Activated CD4-positive, alpha-beta memory T cell treated with anti-CD3 and anti-CD28 coated beads, Interleukin-2, amount 10 ng/mL, durations not matched to agents 7 days and 5 days (primary cell): ENCODE measurements around the gene SLCO4A1. TPM values are rescaled to one million over a fixed set of nuclear protein-coding genes. Genes with fewer than 3 reads are reported as not detected.

Experiments
- CTCF ChIA-PET: fragments of 350-600 bp; sonication (Branson Sonifier 250); formaldehyde crosslinking; loops from one replicate; lab custom pipeline; 2021; ENCODE audit warnings: antibody characterized with exemption, inconsistent platforms; lab: Charles Lee
- POLR2A ChIA-PET: fragments of 350-600 bp; sonication (Branson Sonifier 250); formaldehyde crosslinking; loops from one replicate; lab custom pipeline; 2021; ENCODE audit warnings: antibody characterized with exemption; lab: Charles Lee
- DNase-seq: peaks from one replicate; pipeline ENCODE4 v3.0.0-alpha.2; 2020
- H3K27ac Mint-ChIP-seq: one replicate; pipeline ENCODE4 v1.8.0; 2021; ENCODE audit warnings: mild to moderate bottlenecking, mixed read lengths
- H3K27me3 Mint-ChIP-seq: one replicate; pipeline ENCODE4 v1.8.0; 2021; ENCODE audit warnings: mixed read lengths
- H3K36me3 Mint-ChIP-seq: one replicate; pipeline ENCODE4 v1.8.0; 2021; ENCODE audit warnings: low read depth, mixed read lengths
- H3K4me1 Mint-ChIP-seq: one replicate; pipeline ENCODE4 v1.8.0; 2021; ENCODE audit warnings: mixed read lengths
- H3K4me3 Mint-ChIP-seq: one replicate; pipeline ENCODE4 v1.8.0; 2021; ENCODE audit warnings: mild to moderate bottlenecking, mixed read lengths
- H3K9me3 Mint-ChIP-seq: one replicate; pipeline ENCODE4 v1.8.0; 2021; ENCODE audit warnings: mixed read lengths
- total RNA-seq, 2 experiments: library from RNA; stranded (reverse); gene quantifications; one replicate each; pipeline ENCODE4 v1.2.3, GENCODE V29; 2021

Gene SLCO4A1
- total RNA-seq, 2 experiments from 2014 or later: 51.5 to 51.7 TPM

DNA sequence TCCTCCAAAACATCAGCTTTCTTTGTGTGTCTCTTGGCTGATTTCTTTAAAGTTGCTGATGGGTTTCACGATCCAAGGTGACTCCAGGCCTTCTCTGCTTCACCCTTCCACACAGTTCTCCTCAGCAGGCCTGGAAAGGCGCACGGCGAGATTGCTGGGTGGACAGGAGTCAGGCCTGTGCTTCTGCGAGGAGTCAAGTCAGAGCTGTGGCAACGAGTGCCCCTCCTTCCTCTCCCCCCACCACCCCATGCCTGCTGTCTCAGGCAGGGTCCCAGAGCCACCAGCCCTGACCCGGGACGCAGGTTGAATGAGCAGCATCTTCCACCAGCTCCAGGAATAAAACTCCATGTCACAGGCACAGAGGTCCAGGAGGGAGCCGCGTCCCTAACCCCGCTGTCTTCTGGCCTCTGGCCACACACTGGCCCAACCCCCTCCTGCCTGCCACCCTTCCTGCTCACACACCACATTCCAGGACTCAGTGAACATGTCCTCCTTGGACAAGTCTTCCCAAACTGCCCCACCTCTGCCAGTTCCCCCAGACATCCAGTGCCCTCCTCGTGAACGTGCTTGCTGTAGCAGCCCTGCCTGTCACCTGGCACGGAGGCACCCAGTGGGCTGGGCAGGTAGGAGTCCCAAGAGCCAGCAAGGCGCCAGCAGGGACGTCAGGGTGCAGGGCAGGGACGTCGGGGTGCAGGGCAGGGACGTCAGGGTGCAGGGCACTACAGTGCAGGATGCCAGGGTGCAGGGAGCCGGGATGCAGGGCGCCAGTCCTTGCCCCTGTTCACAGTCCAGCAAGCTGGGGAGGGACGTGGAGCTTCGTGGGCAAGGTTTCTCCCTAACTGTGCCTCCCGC, 59.1 kb downstream of the SLCO4A1 start:
- Mint-ChIP-seq H3K4me1 (peaks cover 15% of the 10 kb centered on the region), H3K27me3 (peaks cover 9% of the 10 kb centered on the region), H3K36me3 (no peaks in the 10 kb centered on the region), H3K4me3 (no peak overlapping the region), H3K9me3 (no peaks in the 10 kb centered on the region), H3K27ac (no peak overlapping the region)
- POLR2A ChIA-PET: interaction anchor here (0.5 to 1.2 kb wide), 3 partner anchors 10 to 206 kb away, joined by 3 read pairs; no protein-coding TSS in a partner anchor
- DNase-seq: no peak
- CTCF ChIA-PET: no interaction called here

DNA sequence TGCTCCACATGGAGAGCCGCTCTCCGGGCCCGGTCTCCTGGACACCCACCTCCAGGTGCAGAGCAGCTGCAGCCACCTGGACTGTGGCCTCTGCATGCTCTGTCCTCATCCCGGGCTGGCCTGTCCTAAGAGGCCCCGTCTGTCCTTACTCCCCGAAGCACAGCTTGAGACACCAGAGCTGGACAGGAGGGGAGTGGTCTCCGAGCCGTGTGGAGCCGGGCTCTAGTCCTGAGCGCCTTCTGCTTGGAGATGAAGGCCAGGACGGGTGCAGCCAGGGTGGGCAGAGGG, 59.7 kb downstream of the SLCO4A1 start:
- ChIA-PET CTCF (no interaction called here), POLR2A (interaction anchor here (1.2 kb wide), 1 partner anchor 93 kb away, joined by 3 read pairs; no protein-coding TSS in a partner anchor)
- Mint-ChIP-seq H3K27ac (no peak overlapping the region), H3K9me3 (no peaks in the 10 kb centered on the region), H3K4me3 (no peak overlapping the region), H3K4me1 (peaks cover 14% of the 10 kb centered on the region), H3K36me3 (no peaks in the 10 kb centered on the region), H3K27me3 (peaks cover 12% of the 10 kb centered on the region)
- DNase-seq: no peak

DNA sequence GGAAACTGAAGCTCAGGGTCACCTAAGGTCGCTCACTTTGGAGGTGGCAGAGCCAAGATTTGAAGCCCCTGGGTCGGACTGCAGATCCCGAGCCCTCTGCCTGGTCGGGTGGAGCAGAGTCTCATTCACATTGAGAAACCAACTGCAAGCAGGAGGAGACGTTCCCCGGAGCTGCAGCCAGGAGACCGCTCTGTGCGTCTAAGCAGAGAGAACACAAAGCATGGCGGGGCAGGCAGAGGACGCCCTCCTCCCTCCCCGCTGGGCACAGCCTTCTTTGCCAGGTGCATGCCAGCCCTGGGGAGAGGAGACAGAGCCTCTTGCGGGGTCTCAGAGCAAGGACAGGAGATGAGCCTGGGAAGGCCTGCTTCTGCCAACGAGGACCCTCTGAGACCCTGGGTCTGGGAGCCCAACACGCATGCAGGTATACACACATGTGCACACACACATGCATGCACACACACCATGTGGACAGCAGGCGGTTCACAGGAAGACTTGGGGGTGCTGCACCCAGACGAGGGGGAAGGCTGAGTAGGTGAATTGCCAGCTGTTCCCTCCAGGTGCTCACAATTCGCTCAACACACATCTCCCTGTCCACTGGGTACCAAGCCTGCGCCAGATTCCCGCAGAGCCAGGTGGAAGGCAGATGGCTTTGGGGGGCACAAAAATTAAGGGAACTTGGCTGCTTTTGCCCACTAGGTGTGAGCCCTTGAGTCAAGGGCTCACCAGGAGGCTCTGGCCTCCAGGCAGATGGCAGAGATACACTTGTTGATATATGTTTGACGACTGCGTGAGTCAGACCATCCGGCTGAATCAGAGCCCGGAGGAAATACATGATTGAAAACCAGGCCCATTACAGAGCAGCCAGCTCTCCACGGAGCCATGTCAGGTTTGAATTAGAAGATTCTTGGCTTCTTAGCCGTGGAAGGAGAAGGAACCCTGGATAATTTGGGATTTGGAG, 60.9 kb downstream of the SLCO4A1 start:
- Mint-ChIP-seq H3K27me3 (peaks cover 21% of the 10 kb centered on the region), H3K9me3 (no peaks in the 10 kb centered on the region), H3K27ac (peak overlapping the region; percentile 85), H3K4me1 (peaks cover 14% of the 10 kb centered on the region), H3K4me3 (no peak overlapping the region), H3K36me3 (no peaks in the 10 kb centered on the region)
- peak; percentile 46 for DNase-seq
- ChIA-PET CTCF (interaction anchor here (0.8 to 1.8 kb wide), 3 partner anchors 20 to 203 kb away, joined by 3 to 5 read pairs (median 5); no protein-coding TSS in a partner anchor), POLR2A (interaction anchor here (0.8 to 1.6 kb wide), 4 partner anchors 37 to 146 kb away, joined by 3 to 6 read pairs (median 4); no protein-coding TSS in a partner anchor)

DNA sequence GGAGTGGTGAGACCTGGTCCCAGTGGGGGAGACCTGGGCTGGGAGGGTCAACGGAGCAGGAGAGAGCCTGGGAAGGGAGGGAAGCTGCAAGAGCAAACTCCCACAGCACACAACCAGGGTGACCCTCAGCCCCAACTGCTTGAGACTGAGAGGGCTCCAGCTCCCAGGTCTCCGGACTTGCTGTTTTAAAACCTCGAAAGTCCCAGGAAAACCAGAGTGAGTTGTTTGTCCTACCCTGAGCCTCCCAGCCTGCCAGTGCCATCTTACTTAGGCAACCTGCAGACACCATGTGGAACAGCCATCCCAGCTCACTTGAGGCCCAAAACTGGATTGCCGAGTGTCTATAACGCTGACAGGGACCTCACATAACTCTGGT, 61.5 kb downstream of the SLCO4A1 start:
- Mint-ChIP-seq H3K4me1 (peaks cover 15% of the 10 kb centered on the region), H3K27me3 (peaks cover 22% of the 10 kb centered on the region), H3K36me3 (no peaks in the 10 kb centered on the region), H3K9me3 (no peaks in the 10 kb centered on the region), H3K27ac (peak overlapping the region; percentile 85), H3K4me3 (no peak overlapping the region)
- DNase-seq: no peak
- ChIA-PET CTCF (interaction anchor here (0.8 to 1.8 kb wide), 4 partner anchors 13 to 204 kb away, joined by 3 to 5 read pairs (median 4); no protein-coding TSS in a partner anchor), POLR2A (interaction anchor here (1.1 to 1.6 kb wide), 2 partner anchors 36 to 91 kb away, joined by 4 to 6 read pairs; no protein-coding TSS in a partner anchor)

DNA sequence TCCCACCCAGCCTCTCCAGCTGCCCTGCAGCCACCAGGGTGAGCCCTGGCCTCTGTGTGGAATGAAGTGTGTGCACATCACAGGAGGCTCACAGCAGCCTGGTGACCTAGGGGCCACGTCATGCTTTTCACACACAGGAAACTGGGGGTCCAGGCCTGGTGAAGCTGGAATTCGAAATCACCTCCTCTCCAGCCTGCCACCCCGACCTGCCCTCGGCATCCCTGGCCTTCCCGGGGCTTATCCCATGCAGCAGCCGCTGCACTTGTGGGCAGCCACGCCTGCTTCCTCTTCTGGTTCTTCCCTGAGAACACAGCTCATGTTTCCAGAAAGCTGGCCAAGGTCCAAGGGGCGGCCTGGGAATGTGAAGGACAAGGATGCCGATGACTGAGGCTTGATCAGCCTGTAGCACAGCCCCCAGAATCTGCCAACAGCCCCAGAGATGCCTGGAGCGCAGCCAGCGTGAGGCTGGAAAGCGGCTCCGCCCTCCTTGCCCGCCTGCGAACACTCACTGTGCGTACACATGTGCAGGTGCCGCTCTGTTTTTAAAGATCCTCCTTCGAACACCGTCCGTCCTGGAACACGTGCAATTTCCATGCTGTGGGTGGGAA, 62.1 kb downstream of the SLCO4A1 start:
- CTCF ChIA-PET: interaction anchor here (1.0 kb wide), 1 partner anchor 12 kb away, joined by 3 read pairs; no protein-coding TSS in a partner anchor
- H3K27ac Mint-ChIP-seq: no peak overlapping the region

DNA sequence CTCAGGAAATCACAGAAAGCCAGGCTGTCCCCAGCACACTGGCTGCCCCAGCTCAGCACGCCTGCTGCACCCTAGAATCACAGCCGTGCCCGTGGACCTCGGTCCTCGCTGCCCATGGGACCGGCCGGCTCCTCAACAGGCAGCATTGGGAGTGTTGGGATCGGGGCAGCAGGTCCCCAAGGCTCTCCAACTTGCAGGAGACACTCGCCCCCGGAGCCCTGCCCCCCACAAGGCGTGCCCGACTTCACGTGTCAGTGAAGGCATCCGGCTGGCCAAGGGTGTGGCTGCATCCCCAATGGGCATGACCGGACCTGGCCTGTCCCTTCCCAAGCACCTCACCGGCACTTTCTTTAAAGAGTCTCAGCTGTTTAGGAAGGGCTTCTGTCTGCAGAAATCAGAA, 63.3 kb downstream of the SLCO4A1 start:
- no peak overlapping the region for H3K4me3 Mint-ChIP-seq
- no peak overlapping the region for H3K27ac Mint-ChIP-seq
- POLR2A ChIA-PET: interaction anchor here (1.4 kb wide), 1 partner anchor 10 kb away, joined by 3 read pairs; no protein-coding TSS in a partner anchor
- DNase-seq: no peak
- H3K36me3 Mint-ChIP-seq: no peaks in the 10 kb centered on the region
- H3K9me3 Mint-ChIP-seq: no peaks in the 10 kb centered on the region
- CTCF ChIA-PET: interaction anchor here (0.9 kb wide), 1 partner anchor 11 kb away, joined by 3 read pairs; no protein-coding TSS in a partner anchor
- H3K27me3 Mint-ChIP-seq: peaks cover 37% of the 10 kb centered on the region
- peaks cover 15% of the 10 kb centered on the region for H3K4me1 Mint-ChIP-seq

More for the DNA sequence above, 62.1 kb downstream of the SLCO4A1 start:
- Mint-ChIP-seq H3K4me1 (peaks cover 15% of the 10 kb centered on the region), H3K9me3 (no peaks in the 10 kb centered on the region), H3K36me3 (no peaks in the 10 kb centered on the region), H3K4me3 (no peak overlapping the region), H3K27me3 (peaks cover 25% of the 10 kb centered on the region)
- no peak for DNase-seq
- POLR2A ChIA-PET: no interaction called here

DNA sequence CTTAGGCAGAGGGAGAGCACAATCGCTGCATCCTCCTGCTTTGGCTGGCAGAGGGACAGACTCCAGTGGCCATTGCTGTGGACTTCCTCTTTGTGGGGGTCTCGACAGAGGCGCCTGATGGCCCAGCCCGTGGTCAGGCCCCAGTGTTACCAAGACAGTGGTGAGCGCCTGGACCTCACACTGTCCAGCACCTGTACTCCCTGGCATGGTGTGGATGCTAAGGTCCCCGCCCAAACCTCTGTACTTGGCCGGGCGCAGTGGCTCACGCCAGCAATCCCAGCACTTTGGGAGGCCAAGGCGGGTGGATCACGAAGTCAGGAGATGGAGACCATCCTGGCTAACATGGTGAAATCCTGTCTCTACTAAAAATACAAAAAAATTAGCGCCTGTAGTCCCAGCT, 64.0 kb downstream of the SLCO4A1 start:
- Mint-ChIP-seq H3K4me1 (peaks cover 15% of the 10 kb centered on the region), H3K36me3 (no peaks in the 10 kb centered on the region), H3K9me3 (no peaks in the 10 kb centered on the region), H3K4me3 (no peak overlapping the region), H3K27me3 (peaks cover 33% of the 10 kb centered on the region), H3K27ac (no peak overlapping the region)
- DNase-seq: no peak
- ChIA-PET CTCF (interaction anchor here (0.9 kb wide), 1 partner anchor 10 kb away, joined by 3 read pairs; no protein-coding TSS in a partner anchor), POLR2A (interaction anchor here (1.4 kb wide), 1 partner anchor 10 kb away, joined by 3 read pairs; no protein-coding TSS in a partner anchor)

DNA sequence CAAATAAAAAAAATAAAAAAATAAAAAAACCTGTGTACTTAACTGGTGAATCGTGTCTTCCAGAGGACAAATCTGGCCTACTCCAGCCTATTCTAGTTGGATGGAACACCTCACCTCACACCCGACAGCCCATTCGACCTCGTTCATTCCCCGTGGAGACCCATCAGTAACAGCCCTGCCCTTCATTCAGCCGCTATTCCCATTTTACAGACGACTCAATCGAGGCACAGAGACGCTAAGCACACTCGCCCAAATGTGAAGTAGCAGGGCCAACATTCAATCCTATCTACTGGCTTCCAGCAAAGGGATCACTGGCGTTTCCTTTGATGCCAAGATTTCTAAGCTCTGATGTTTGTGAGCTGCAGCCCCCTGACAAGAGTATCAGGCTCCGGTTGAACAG, 64.6 kb downstream of the SLCO4A1 start:
- H3K36me3 Mint-ChIP-seq: no peaks in the 10 kb centered on the region
- ChIA-PET CTCF (no interaction called here), POLR2A (interaction anchor here (1.0 kb wide), 1 partner anchor 87 kb away, joined by 3 read pairs; no protein-coding TSS in a partner anchor)
- peaks cover 15% of the 10 kb centered on the region for H3K4me1 Mint-ChIP-seq
- peaks cover 31% of the 10 kb centered on the region for H3K27me3 Mint-ChIP-seq
- H3K9me3 Mint-ChIP-seq: no peaks in the 10 kb centered on the region
- no peak overlapping the region for H3K27ac Mint-ChIP-seq
- H3K4me3 Mint-ChIP-seq: no peak overlapping the region
- no peak for DNase-seq

DNA sequence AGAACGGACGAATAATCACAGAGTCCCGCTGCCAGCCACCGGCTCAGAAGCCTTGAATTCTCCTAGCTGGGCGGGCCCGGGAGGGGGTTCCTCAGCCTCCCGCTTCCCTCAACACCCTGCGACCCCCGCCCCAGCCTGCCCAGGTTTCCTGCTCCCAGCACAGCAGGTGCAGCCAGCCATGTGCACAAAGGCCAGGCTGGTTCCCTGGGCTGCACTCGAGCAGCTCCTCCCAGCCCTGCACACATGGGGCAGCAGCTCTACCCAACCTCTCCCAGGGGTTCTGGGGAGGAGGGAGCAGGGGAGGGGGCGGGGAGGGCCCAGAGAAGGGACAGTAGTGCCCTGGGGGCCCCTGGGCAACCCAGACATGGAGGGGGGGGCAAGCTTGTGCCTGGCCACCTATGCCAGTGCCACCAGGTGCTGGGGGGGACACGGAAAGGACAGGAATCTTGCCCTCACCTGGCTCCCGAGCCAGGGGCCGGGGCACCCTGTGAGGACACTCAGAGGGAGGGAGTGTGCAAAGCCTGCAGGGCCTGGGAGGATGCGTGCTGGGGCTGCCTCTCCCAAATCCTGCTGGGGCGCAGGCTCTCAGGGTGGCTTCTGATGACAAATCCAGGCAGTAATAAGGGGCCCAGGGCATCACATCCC, 65.1 kb downstream of the SLCO4A1 start:
- H3K4me1 Mint-ChIP-seq: peaks cover 15% of the 10 kb centered on the region
- no peaks in the 10 kb centered on the region for H3K9me3 Mint-ChIP-seq
- peaks cover 30% of the 10 kb centered on the region for H3K27me3 Mint-ChIP-seq
- no peak for DNase-seq
- no peaks in the 10 kb centered on the region for H3K36me3 Mint-ChIP-seq
- ChIA-PET CTCF (no interaction called here), POLR2A (interaction anchor here (0.9 to 1.0 kb wide), 2 partner anchors 33 to 87 kb away, joined by 3 read pairs; no protein-coding TSS in a partner anchor)
- no peak overlapping the region for H3K27ac Mint-ChIP-seq
- no peak overlapping the region for H3K4me3 Mint-ChIP-seq

DNA sequence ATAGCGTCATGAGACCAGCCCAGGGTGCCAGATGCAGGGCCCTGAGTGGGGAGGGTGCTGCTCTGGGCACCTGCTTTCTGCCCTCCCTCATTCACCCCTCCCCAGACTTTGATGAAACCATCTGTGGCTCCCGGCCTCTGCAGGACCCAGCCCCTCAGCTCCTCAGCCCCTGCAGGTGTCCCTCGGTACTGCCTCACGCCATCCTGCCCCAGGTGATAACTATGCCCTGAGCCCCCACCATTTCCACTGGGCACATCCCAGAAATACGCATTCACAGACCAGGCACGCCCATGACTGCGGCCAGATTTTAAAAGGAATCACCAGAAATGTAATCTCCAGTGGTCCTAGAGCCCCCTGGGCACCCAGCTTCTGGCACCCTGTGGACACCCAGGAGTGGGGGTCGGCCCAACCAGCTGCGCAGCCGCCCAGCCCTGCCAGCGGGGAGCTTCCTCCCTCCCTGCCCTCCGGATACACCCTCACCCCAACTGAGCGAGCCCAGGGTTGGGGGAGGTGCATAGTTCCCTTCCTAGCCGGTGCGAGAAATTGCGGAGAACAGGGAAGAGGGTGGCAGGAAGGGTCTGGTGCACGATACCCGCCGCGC, 65.7 kb downstream of the SLCO4A1 start:
- POLR2A ChIA-PET: interaction anchor here (0.9 to 1.0 kb wide), 2 partner anchors 32 to 86 kb away, joined by 3 read pairs; no protein-coding TSS in a partner anchor
- CTCF ChIA-PET: interaction anchor here (0.9 kb wide), 1 partner anchor 12 kb away, joined by 3 read pairs; no protein-coding TSS in a partner anchor

More for the DNA sequence above, 65.7 kb downstream of the SLCO4A1 start:
- Mint-ChIP-seq H3K27ac (no peak overlapping the region), H3K27me3 (peaks cover 27% of the 10 kb centered on the region), H3K36me3 (no peaks in the 10 kb centered on the region), H3K4me3 (no peak overlapping the region), H3K4me1 (peaks cover 15% of the 10 kb centered on the region), H3K9me3 (no peaks in the 10 kb centered on the region)
- DNase-seq: no peak
